RWPE1 (cell line): ENCODE data around the gene TET3.
A peak's percentile ranks its signal among the peaks of the same experiment; 100 is the strongest.

Source experiments
- CTCF ChIA-PET: fragments of 350-600 bp; sonication (Branson Sonifier 250); formaldehyde crosslinking; extraction: SDS; loops from one replicate; lab custom pipeline; 2021; lab: Yijun Ruan, JAX
- POLR2A ChIA-PET: fragments of 400-600 bp; formaldehyde crosslinking; extraction: SDS; loops from one replicate; lab custom pipeline; 2020; ENCODE audit warnings: antibody characterized with exemption; ENCODE audit not compliant: low non-redundant PET; lab: Yijun Ruan, JAX
- DNase-seq: peaks from one replicate; pipeline ENCODE4 v3.0.0; 2012; ENCODE audit warnings: low spot score
- H3K27ac ChIP-seq: fragments of 450-650 bp; 2 replicates; pipeline ENCODE4 v1.5.1; 2017
- TF ChIP-seq, protein P1 (sequence below): fragments of 450-650 bp; conservative IDR thresholded peaks from 2 replicates; pipeline ENCODE4 v1.5.1; 2017; ENCODE audit warnings: low read depth, mild to moderate bottlenecking

Gene TET3

DNA sequence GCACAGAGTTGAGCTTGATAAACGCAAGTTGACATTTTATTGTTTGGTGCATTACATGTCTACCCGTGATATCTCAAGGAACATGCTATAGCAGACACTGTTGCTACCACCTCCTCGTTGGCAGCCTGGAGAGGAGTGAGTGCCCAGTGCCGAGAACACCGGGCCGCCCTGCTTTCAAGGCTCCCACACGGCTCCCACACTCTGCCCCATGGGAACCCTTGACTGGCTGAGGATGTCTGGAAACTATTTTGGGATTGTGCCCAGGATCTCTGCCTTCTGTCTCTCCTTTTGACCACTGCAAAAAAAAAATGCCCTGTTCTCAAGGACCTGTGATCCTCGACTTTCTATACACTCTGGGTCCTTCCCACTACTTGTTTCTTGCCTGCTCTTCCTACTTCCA is 21.1 kb downstream of the TET3 start:
- CTCF ChIA-PET, result no interaction called here
- POLR2A ChIA-PET, result interaction anchor here (0.9 kb wide), 1 partner anchor 20 kb away, joined by 4 read pairs; no protein-coding TSS in a partner anchor
- TF ChIP-seq, protein P1, sequence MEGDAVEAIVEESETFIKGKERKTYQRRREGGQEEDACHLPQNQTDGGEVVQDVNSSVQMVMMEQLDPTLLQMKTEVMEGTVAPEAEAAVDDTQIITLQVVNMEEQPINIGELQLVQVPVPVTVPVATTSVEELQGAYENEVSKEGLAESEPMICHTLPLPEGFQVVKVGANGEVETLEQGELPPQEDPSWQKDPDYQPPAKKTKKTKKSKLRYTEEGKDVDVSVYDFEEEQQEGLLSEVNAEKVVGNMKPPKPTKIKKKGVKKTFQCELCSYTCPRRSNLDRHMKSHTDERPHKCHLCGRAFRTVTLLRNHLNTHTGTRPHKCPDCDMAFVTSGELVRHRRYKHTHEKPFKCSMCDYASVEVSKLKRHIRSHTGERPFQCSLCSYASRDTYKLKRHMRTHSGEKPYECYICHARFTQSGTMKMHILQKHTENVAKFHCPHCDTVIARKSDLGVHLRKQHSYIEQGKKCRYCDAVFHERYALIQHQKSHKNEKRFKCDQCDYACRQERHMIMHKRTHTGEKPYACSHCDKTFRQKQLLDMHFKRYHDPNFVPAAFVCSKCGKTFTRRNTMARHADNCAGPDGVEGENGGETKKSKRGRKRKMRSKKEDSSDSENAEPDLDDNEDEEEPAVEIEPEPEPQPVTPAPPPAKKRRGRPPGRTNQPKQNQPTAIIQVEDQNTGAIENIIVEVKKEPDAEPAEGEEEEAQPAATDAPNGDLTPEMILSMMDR, result no peak
- H3K27ac ChIP-seq, result no peak overlapping the region
- DNase-seq, result no peak

DNA sequence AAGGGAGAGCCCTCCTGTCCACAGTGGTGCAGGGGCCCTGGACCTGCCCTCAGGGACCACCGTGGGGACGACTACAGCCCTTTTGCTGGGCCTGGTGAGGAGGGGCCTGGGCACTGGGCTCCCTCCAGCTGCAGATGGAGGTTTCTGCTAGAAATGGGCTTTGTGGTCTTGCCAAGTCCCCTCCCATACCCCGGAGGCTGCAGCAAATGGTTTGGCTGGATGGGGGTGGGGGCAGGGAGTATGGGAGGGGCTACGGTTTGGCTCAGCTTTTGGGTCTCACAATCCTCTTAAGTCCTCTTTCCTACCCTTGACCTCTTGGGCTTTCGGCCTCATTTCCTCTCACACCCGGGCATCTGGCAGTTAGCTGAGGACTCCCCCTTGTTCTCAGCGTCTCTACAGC is 21.7 kb downstream of the TET3 start:
- CTCF ChIA-PET, result no interaction called here
- no peak overlapping the region for H3K27ac ChIP-seq
- POLR2A ChIA-PET, result no interaction called here
- TF ChIP-seq, protein P1, result no peak
- no peak for DNase-seq

DNA sequence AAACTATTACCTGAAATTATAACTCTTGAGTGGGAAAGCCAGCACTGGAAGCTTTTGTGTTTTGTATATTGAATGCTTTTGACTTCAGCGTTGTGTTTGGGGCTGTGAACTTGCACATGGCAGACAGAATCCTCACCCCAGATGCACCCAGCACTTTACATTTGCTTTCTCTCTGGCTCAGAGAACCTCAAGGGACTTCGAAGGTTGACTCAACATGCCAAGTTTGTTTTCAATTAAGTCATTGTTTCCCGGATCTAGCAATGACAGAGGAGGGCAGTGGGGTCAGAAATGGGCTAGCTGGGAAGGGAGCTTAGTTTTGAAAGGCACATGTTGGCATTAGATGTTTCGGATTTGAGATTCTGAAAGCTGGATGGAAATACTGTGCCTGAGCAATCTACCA is 22.4 kb downstream of the TET3 start:
- POLR2A ChIA-PET, result no interaction called here
- CTCF ChIA-PET, result no interaction called here
- TF ChIP-seq, protein P1, result no peak
- DNase-seq, result no peak
- no peak overlapping the region for H3K27ac ChIP-seq

DNA sequence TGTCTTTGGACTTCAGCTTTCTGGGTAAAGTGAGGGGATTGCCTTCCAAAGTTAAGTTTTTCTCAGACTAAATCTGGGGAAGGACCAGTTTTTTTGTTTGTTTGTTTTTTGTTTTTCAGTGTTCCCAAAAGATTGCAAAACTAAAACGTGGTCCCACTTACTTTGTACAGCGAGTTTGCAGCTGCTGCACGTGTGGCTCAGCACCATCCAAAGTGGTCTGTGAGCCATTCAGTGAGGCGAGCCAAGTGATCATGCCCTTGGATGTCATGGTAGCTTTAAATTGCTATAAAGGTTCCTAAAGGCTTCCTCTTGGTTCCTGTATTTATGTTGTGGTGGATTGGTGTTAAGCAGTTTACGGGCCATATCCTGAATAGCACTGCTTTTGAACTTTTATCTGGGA is 23.0 kb downstream of the TET3 start:
- ChIA-PET POLR2A (no interaction called here), CTCF (interaction anchor here (0.6 kb wide), 1 partner anchor 654 kb away, joined by 4 read pairs; no protein-coding TSS in a partner anchor)
- no peak overlapping the region for H3K27ac ChIP-seq
- TF ChIP-seq, protein P1, result no peak
- no peak for DNase-seq

DNA sequence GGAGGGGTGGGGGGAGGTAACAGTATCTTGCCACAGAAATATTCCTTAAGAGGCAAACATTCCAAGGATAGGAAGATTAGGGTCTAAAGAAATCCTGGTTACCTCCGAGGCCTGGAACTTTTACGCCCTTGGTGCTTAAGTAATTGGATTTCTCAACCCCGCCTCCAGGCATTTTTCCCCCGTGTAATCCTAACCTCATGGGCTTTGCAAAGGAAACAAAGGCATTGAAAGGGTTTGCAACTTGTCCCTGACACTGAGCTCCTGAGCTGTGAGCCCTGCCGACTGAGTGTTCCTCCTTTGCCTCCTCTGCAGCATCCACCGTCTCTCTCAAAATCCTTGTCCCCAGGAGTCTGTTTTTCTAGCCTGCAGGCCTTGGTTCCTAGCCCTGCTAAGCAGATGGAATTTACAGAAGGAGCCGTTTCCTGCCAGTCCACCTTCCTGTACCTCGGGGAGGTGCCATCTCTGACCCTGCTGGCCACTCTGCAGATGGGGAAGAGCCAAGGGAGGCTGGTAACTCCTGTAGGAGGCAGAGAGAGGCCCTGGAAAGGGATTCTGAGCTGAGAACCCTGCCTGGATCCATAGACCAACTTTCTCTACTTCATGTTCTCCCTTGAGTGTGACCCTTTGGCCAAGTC is 24.2 kb downstream of the TET3 start:
- ChIA-PET POLR2A (no interaction called here), CTCF (interaction anchor here (0.7 kb wide), 3 partner anchors 77 to 588 kb away, joined by 4 to 5 read pairs (median 4); no protein-coding TSS in a partner anchor)
- TF ChIP-seq, protein P1, result no peak
- H3K27ac ChIP-seq, result peak overlapping the region; percentile 76
- DNase-seq, result no peak

DNA sequence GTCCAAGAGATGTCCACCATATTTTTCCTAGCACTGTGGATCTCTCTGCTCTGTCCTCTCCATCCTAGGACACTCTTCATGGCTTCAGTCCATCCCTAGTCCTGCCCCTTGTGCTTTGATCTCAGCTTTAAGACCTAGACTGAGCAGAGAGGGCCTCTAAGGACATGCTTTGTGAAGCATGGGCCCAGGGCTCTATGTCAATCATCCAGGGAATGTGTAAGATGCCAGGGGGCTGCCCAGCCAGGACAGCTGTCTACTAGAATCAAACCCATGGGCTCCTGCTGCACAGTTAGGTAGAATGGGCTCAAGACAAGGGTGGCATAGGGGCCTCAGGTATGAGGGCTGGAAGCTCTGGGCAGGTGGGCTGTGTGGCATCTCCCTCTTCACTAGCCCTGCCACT is 24.9 kb downstream of the TET3 start:
- CTCF ChIA-PET, result interaction anchor here (0.7 kb wide), 1 partner anchor 111 kb away, joined by 3 read pairs; no protein-coding TSS in a partner anchor
- POLR2A ChIA-PET, result interaction anchor here (0.6 kb wide), 1 partner anchor 138 kb away, joined by 3 read pairs; no protein-coding TSS in a partner anchor
- no peak for DNase-seq
- TF ChIP-seq, protein P1, result no peak
- H3K27ac ChIP-seq, result peak overlapping the region; percentile 76
